ENCODE results near the gene C15orf40. TPM values are rescaled to one million over a fixed set of nuclear protein-coding genes. Genes with fewer than 3 reads are reported as not detected.
A peak's percentile ranks its signal among the peaks of the same experiment; 100 is the strongest.

C15orf40 gene
- total and polyA plus RNA-seq, 9 of the 15 experiments (the other 6 are each of a cell fraction or from before 2014, with no cell fraction given) = 15.9 to 52.0 (median 27.0) TPM

- TF ChIP-seq CHD4 (IDR thresholded peaks at IDR 0.05; ENCODE audit: insufficient read depth, insufficient replicate concordance, low read depth, low read length, poor library complexity, severe bottlenecking) = no peak
- no peak for TF ChIP-seq ZFP30 (CRISPR knock-in tag; IDR thresholded peaks at IDR 0.05; ENCODE audit: borderline replicate concordance)
- no peak for TF ChIP-seq ZSCAN29 (IDR thresholded peaks at IDR 0.05)
- TF ChIP-seq ETS2 (tag; IDR thresholded peaks at IDR 0.05; ENCODE audit: borderline replicate concordance, poor library complexity, severe bottlenecking) = peak; percentile 19
- TF ChIP-seq CXXC5 (CRISPR knock-in tag; IDR thresholded peaks at IDR 0.05) = peak; percentile 90
- peak; percentile 33; the same call in 1 of the 2 replicates for TF ChIP-seq CGGBP1 (CRISPR knock-in tag; IDR thresholded peaks at IDR 0.05)
- peak; percentile 95 for TF ChIP-seq GABPB1 (CRISPR knock-in tag; IDR thresholded peaks at IDR 0.05)
- peak; percentile 73 for TF ChIP-seq CREM (IDR thresholded peaks at IDR 0.05; ENCODE audit: low read depth)
- peak; percentile 70; the same call in 1 of the 2 replicates for TF ChIP-seq SP1 (CRISPR knock-in tag; IDR thresholded peaks at IDR 0.05)
- 0 out of 2 replicates have a peak, but pooled peaks have one; percentile 14 for TF ChIP-seq KLF16 (IDR thresholded peaks at IDR 0.05)
- no peak for TF ChIP-seq TRIM25 (IDR thresholded peaks at IDR 0.05; ENCODE audit: borderline replicate concordance)
- no peak for TF ChIP-seq LARP7 (IDR thresholded peaks at IDR 0.05)
- 0 out of 2 replicates have a peak, but pooled peaks have one; percentile 12 for TF ChIP-seq NFE2 (IDR thresholded peaks at IDR 0.05; ENCODE audit: low read depth)
- 0 out of 4 replicates have a peak, but pooled peaks of 1 of the 2 experiments have one; percentile 32 for TF ChIP-seq TBL1XR1 (IDR thresholded peaks at IDR 0.05; ENCODE audit: low read length in 2 of 2)
Measured at GRCh38 chr15:83011271-83012075, at the start of gene C15orf40 (continued).

Measured in K562 (cell line).